K562 (cell line): ENCODE results near the gene MDN1. TPM values are rescaled to one million over a fixed set of nuclear protein-coding genes. Genes with fewer than 3 reads are reported as not detected.

Source experiments
- HSF4 ChIP-seq: fragments of 250-450 bp; sonication (Bioruptor Pico); IDR thresholded peaks from 2 replicates; pipeline ENCODE4 v2.1.2; 2022; ENCODE audit warnings: mild to moderate bottlenecking, moderate library complexity, borderline replicate concordance
- MYBL2 ChIP-seq, 2 experiments: fragments of 450-650 bp in 1 of 2; sonication (generic) in 1 of 2; formaldehyde crosslinking in 1 of 2; IDR thresholded peaks; 2 replicates each; pipeline versions ENCODE4 v1.6.1 to v1.8.1; 2017 to 2022; ENCODE audit warnings: borderline replicate concordance in 1 of 2, inconsistent platforms in 1 of 2, low read depth in 1 of 2, mild to moderate bottlenecking in 1 of 2, missing genetic modification reagents in 1 of 2, moderate library complexity in 1 of 2
- NCOA2 ChIP-seq, 2 experiments: fragments of 450-650 bp; IDR thresholded peaks; 2 replicates each; pipeline ENCODE4 v1.6.1; 2018; ENCODE audit warnings: mild to moderate bottlenecking in 2 of 2, moderate library complexity in 1 of 2; ENCODE audit not compliant: partially characterized antibody in 2 of 2
- POLR2B ChIP-seq: fragments of 450-650 bp; IDR thresholded peaks from 2 replicates; pipeline ENCODE4 v1.6.1; 2018; ENCODE audit warnings: low read depth; ENCODE audit not compliant: partially characterized antibody
- SNIP1 ChIP-seq: fragments of 450-650 bp; IDR thresholded peaks from 2 replicates; pipeline ENCODE4 v1.7.1; 2017; ENCODE audit warnings: low read depth, mild to moderate bottlenecking
- SP1 ChIP-seq: sonication (generic); formaldehyde crosslinking; IDR thresholded peaks from 2 replicates; pipeline ENCODE4 v1.8.1; 2022; ENCODE audit warnings: mild to moderate bottlenecking, missing genetic modification reagents
- ZNF224 ChIP-seq: sonication (generic); formaldehyde crosslinking; IDR thresholded peaks from 2 replicates; pipeline ENCODE4 v1.8.0; 2022; ENCODE audit warnings: mild to moderate bottlenecking, missing genetic modification reagents
- polyA plus RNA-seq, 8 experiments: library from polyadenylated mRNA; depleted of rRNA in 4 of 8; stranded (reverse) in 5 of 8; unstranded in 3 of 8; fragments of >200 nt; fragmentation: Nextera tagmentation in 2 of 8; fragmentation: Illumina TruSeq in 1 of 8; extraction: Ambion mirVana in 2 of 8; extraction: Trizol in 1 of 8; gene quantifications; 2 replicates each; pipeline versions ENCODE4 v1.2.1 to v1.2.3, GENCODE V29; 2011 to 2014; ENCODE audit warnings: inconsistent platforms in 1 of 8, missing spikeins in 1 of 8
- total RNA-seq, 7 experiments: library from RNA; depleted of rRNA in 6 of 7; stranded (reverse); fragments of >200 nt in 6 of 7; fragmentation: Illumina TruSeq in 2 of 7; extraction: Trizol in 2 of 7; gene quantifications; 2 replicates each; pipeline versions ENCODE4 v1.2.1 to v1.2.3, GENCODE V29; 2011 to 2021; ENCODE audit warnings: low replicate concordance in 1 of 7
- TF ChIP-seq, protein P1 (sequence below), 2 experiments: IDR thresholded peaks; 2 replicates each; pipeline ENCODE4 v1.6.1; 2012; ENCODE audit warnings: improper control_type of control experiment in 2 of 2, low read depth in 2 of 2, low read length in 2 of 2, borderline replicate concordance in 1 of 2
- TF ChIP-seq, protein P2 (sequence below), 2 experiments: fragments of 450-650 bp; IDR thresholded peaks; 2 replicates each; pipeline ENCODE4 v1.6.1; 2016; ENCODE audit warnings: mild to moderate bottlenecking in 2 of 2, borderline replicate concordance in 1 of 2, low read depth in 1 of 2, moderate library complexity in 1 of 2
- TF ChIP-seq, protein P3 (sequence below): fragments of 250-450 bp; sonication (Bioruptor Pico); IDR thresholded peaks from 2 replicates; pipeline ENCODE4 v1.4.0; 2020; ENCODE audit warnings: borderline replicate concordance

Gene MDN1
- total and polyA plus RNA-seq, 9 of the 15 experiments (the other 6 are each of a cell fraction or from before 2014, with no cell fraction given), result 25.6 to 93.6 (median 43.0) TPM

DNA sequence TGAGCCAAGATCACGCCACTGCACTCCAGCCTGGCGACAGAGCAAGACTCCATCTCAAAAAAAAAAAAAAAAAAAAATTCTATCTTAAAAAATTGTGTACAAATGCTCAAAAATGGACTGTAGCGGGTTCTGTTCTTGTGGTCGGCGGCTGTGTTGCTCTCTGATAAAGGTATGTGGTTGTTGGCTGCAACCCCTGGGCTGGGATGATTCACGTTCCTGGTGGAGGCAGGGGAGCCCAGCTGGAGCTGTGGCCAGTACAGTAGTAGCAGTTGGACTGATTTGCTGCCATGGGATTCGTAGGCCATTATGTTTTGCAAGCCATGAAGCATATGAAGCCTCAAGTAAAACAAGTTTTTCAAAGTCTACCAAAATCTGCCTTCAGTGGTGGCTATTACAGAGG lies 22.3 kb downstream of the MDN1 start (continued):
- TF ChIP-seq, protein P1, sequence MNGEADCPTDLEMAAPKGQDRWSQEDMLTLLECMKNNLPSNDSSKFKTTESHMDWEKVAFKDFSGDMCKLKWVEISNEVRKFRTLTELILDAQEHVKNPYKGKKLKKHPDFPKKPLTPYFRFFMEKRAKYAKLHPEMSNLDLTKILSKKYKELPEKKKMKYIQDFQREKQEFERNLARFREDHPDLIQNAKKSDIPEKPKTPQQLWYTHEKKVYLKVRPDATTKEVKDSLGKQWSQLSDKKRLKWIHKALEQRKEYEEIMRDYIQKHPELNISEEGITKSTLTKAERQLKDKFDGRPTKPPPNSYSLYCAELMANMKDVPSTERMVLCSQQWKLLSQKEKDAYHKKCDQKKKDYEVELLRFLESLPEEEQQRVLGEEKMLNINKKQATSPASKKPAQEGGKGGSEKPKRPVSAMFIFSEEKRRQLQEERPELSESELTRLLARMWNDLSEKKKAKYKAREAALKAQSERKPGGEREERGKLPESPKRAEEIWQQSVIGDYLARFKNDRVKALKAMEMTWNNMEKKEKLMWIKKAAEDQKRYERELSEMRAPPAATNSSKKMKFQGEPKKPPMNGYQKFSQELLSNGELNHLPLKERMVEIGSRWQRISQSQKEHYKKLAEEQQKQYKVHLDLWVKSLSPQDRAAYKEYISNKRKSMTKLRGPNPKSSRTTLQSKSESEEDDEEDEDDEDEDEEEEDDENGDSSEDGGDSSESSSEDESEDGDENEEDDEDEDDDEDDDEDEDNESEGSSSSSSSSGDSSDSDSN (IDR thresholded peaks at IDR 0.05; ENCODE audit: borderline replicate concordance in 1 of 2, low read depth in 2 of 2, low read length in 2 of 2), result no peak
- TF ChIP-seq MYBL2 (IDR thresholded peaks at IDR 0.05; ENCODE audit: low read depth) (no peak), MYBL2 (CRISPR knock-in tag; IDR thresholded peaks at IDR 0.05; ENCODE audit: borderline replicate concordance) (no peak), SNIP1 (no peak), NCOA2 (IDR thresholded peaks at IDR 0.05; ENCODE audit: partially characterized antibody in 2 of 2) (no peak), ZNF224 (CRISPR knock-in tag) (no peak), SP1 (CRISPR knock-in tag) (no peak), POLR2B (no peak), HSF4 (CRISPR knock-in tag) (no peak)
- TF ChIP-seq, protein P2, sequence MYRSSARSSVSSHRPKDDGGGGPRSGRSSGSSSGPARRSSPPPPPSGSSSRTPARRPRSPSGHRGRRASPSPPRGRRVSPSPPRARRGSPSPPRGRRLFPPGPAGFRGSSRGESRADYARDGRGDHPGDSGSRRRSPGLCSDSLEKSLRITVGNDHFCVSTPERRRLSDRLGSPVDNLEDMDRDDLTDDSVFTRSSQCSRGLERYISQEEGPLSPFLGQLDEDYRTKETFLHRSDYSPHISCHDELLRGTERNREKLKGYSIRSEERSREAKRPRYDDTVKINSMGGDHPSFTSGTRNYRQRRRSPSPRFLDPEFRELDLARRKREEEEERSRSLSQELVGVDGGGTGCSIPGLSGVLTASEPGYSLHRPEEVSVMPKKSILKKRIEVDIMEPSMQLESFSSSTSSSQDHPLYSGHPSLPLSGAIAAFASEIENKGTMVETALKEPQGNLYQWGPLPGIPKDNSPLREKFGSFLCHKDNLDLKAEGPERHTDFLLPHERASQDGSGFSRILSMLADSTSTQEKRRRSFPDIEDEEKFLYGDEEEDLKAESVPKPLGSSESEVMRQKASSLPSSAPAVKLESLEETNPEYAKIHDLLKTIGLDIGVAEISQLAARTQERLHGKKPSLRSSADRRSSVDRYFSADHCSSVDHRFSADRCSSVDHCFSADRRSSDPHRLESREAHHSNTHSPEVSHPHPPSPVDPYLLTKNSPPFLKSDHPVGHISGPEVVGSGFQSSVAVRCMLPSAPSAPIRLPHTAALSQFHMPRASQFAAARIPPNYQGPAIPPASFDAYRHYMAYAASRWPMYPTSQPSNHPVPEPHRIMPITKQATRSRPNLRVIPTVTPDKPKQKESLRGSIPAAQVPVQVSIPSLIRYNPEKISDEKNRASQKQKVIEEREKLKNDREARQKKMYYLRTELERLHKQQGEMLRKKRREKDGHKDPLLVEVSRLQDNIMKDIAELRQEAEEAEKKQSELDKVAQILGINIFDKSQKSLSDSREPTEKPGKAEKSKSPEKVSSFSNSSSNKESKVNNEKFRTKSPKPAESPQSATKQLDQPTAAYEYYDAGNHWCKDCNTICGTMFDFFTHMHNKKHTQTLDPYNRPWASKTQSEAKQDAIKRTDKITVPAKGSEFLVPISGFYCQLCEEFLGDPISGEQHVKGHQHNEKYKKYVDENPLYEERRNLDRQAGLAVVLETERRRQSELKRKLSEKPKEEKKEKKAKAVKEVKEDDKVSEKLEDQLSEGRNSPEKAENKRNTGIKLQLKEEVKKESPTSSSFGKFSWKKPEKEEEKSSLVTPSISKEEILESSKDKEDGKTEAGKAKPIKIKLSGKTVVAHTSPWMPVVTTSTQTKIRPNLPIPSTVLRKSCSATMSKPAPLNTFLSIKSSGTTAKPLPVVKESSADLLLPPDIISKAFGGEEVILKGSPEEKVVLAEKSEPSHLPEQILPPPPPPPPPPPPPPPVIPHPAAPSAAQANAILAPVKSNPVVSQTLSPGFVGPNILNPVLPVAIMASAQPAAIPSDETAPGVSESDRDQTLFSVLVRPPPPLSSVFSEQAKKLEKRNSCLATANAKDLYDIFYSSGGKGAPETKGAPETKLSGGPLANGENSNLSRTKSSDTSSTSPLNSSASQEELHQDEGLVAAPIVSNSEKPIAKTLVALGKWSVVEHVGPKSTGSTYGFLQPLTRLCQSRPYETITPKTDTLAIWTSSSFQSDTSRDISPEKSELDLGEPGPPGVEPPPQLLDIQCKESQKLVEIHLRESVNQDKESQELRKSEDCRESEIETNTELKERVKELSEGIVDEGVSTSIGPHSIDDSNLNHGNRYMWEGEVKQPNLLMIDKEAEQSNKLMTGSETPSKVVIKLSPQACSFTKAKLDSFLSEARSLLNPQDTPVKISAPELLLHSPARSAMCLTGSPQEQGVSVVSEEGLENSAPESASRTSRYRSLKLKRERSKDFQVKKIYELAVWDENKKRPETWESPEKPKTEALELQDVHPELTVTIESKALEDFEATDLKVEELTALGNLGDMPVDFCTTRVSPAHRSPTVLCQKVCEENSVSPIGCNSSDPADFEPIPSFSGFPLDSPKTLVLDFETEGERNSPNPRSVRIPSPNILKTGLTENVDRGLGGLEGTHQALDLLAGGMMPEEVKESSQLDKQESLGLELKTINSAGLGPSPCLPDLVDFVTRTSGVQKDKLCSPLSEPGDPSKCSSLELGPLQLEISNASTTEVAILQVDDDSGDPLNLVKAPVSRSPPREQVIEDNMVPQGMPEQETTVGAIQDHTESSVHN (IDR thresholded peaks at IDR 0.05; ENCODE audit: borderline replicate concordance in 1 of 2, low read depth in 1 of 2), result no peak
- TF ChIP-seq, protein P3, sequence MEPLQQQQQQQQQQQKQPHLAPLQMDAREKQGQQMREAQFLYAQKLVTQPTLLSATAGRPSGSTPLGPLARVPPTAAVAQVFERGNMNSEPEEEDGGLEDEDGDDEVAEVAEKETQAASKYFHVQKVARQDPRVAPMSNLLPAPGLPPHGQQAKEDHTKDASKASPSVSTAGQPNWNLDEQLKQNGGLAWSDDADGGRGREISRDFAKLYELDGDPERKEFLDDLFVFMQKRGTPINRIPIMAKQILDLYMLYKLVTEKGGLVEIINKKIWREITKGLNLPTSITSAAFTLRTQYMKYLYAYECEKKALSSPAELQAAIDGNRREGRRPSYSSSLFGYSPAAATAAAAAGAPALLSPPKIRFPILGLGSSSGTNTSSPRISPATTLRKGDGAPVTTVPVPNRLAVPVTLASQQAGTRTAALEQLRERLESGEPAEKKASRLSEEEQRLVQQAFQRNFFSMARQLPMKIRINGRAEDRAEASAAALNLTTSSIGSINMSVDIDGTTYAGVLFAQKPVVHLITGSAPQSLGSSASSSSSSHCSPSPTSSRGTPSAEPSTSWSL (CRISPR knock-in tag), result no peak
